Naive thymus-derived CD4-positive, alpha-beta T cell (primary cell): Measurements from ENCODE around the gene BROX. TPM values are rescaled to one million over a fixed set of nuclear protein-coding genes. Genes with fewer than 3 reads are reported as not detected.

Experiments
- polyA plus RNA-seq, 2 donors: library from polyadenylated mRNA; unstranded; fragments of 300-500 nt; fragmentation: Illumina TruSeq; gene quantifications; one replicate each; pipeline ENCODE4 v1.2.3, GENCODE V29; 2021
- total RNA-seq, 6 experiments: library from RNA in 5 of 6; stranded (reverse) in 5 of 6; gene quantifications; 1 replicate in 5 of 6; 2 replicates in 1 of 6; pipeline ENCODE4 v1.2.3 and lab custom pipeline; 2021 to 2026

Gene BROX
- total and polyA plus RNA-seq, 7 experiments from 2014 or later, result 12.7 to 58.3 (median 48.8) TPM

Other genes starting within 250 kb of the BROX start
- under 1 TPM; 0.17 to 0.98 (median 0.49) TPM for gene HHIPL2, start 164.5 kb upstream of the BROX start, total RNA-seq
- not detected for gene HHIPL2, start 164.5 kb upstream of the BROX start, polyA plus RNA-seq
- 10 to 100 TPM in 2 of 5 experiments, 1 to 10 TPM in 3; 6.5 to 17.9 (median 9.3) TPM for gene TAF1A, start 122.6 kb upstream of the BROX start, total RNA-seq
- gene TAF1A, start 122.6 kb upstream of the BROX start, polyA plus RNA-seq, result 1 to 10 TPM; 6.8 to 8.0 TPM
- 100 to 1,000 TPM in 3 of 5 experiments, 10 to 100 TPM in 2; 61.7 to 112 (median 100) TPM for gene MIA3, start 94.5 kb upstream of the BROX start, total RNA-seq
- 10 to 100 TPM; 48.0 to 70.5 TPM for gene MIA3, start 94.5 kb upstream of the BROX start, polyA plus RNA-seq
- gene AIDA, start 73 bp upstream of the BROX start, total RNA-seq, result 10 to 100 TPM; 32.4 to 63.3 (median 53.2) TPM
- 10 to 100 TPM; 22.2 to 31.0 TPM for gene AIDA, start 73 bp upstream of the BROX start, polyA plus RNA-seq
- gene FAM177B, start 24.6 kb downstream of the BROX start, total RNA-seq, result not detected
- gene FAM177B, start 24.6 kb downstream of the BROX start, polyA plus RNA-seq, result not detected
- gene DISP1, start 102.5 kb downstream of the BROX start, total RNA-seq, result 1 to 10 TPM; 1.7 to 4.6 (median 3.0) TPM
- gene DISP1, start 102.5 kb downstream of the BROX start, polyA plus RNA-seq, result 1 to 10 TPM; 1.8 to 3.6 TPM